Measurements from ENCODE around the gene TMEM229B.

TMEM229B gene

DNA sequence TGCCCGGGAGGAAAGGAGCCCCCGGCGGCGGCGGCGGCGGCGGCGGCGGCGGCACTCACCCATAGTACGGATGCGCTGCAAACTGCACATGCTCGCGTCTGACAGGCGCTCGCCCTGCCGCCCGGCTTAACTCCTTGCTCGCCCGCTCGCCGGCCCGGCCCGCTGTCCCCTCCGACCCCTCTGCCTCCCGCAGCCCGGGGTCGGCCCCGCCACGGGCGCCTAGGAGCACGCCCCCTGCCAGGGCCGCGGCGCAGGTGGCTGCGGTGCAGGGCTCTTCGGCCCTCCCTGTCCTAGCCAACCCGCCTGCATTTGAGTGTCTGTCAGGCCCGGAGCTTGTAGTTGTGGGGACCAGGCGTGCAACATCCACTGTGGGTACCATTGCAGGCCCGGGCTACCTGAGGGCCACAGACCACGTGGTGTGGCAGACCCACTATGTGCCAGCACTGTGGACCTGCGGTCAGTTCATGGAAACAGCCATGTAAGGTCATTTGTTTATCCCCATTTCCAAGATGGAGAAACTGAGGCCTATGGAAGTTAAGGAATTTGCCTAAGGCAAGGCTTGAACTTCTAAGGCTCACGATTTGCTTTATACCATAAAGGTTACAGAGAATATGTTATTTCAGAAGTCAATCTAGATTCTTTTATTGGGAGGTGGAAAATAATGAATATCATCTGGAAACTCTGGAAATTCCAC lies 27.0 kb upstream of the TMEM229B start:
- peak; percentile 53 for DNase-seq (ENCODE audit: insufficient read length, low spot score)

DNA sequence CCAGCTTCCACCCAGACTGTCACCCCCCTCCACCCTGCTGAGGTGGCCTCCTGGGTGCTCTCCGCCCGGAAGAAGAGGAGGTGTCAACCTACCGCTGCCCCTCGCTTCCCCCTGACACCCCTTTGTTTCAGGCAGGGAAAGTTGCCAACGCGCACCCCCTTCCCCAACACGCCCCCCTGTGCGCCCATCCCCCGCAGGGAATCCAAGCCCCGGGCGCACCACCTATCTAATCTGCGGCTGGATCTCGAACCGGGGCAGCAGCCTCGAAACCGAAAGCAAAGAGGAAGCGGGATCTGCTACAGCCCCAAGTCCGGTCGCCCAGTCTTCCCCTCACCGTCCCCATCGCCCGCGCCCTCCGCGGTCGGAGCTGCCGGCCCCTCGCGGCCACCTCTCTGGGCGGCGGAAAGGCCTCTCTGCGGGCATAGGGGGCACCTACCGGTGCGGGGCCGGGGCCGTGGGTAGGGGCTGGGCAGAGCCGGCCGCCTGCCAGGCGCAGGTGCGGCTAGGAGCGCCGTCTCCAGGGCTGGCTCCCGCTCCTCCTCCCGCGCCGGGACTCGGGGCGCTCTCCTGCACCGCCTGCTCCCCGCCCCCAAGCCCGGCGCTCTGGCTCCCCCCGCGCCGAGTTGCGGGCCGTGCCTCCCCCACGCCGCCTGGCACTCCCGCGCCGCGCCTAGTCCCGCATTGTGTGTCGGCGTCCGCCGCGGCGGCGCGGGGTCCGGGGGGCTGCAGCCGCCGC lies 26.3 kb upstream of the TMEM229B start:
- FAIRE-seq (peak; percentile 66), DNase-seq (ENCODE audit: insufficient read length, low spot score) (peak; percentile 78)

More for the DNA sequence above, 27.0 kb upstream of the TMEM229B start:
- no peak for FAIRE-seq

DNA sequence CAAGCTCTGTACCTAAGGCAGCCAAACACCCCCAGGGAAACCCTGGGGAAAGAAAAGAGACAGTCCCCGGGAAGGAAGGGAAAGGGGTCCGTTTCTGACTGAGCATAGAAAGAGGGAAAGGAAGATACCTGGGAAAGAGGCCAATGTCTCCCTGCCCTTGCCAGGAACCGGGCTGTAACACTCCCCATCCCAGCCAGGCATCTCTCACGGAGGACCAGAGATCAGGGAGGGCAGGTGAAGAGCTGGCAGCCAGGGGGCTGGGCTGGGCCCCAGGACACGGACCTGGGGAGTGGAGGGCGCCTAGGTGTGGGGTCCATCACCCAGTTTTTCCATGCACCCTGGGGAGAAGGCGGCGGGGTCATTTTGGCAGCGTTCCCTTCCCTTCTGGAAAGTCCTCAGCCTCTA lies 25.7 kb upstream of the TMEM229B start:
- DNase-seq (ENCODE audit: insufficient read length, low spot score) (no peak), FAIRE-seq (no peak)

DNA sequence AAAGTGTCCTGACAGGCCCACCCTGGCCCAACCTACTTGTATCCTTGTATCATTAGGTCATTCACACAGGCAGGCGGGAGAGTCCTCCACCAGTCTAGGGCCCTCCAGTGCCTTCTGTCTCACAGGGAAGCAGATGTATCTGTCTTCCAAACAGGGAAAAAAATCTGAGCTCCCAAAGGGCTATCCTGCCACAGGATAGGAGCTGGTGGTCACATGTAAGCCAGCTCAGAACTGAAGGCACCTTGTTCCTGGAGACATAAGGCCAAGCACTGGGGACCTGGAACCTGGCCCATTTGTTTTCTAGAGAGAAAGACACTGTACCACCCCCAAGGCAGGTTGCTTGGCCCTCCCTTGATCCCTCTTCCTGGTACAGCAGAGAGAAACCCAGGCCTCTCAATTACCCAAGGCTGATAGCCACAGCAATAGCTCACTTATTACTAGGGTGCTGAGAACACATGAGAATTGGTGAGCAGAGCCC lies 25.1 kb upstream of the TMEM229B start:
- FAIRE-seq (peak; percentile 78), DNase-seq (ENCODE audit: insufficient read length, low spot score) (peak; percentile 45)

DNA sequence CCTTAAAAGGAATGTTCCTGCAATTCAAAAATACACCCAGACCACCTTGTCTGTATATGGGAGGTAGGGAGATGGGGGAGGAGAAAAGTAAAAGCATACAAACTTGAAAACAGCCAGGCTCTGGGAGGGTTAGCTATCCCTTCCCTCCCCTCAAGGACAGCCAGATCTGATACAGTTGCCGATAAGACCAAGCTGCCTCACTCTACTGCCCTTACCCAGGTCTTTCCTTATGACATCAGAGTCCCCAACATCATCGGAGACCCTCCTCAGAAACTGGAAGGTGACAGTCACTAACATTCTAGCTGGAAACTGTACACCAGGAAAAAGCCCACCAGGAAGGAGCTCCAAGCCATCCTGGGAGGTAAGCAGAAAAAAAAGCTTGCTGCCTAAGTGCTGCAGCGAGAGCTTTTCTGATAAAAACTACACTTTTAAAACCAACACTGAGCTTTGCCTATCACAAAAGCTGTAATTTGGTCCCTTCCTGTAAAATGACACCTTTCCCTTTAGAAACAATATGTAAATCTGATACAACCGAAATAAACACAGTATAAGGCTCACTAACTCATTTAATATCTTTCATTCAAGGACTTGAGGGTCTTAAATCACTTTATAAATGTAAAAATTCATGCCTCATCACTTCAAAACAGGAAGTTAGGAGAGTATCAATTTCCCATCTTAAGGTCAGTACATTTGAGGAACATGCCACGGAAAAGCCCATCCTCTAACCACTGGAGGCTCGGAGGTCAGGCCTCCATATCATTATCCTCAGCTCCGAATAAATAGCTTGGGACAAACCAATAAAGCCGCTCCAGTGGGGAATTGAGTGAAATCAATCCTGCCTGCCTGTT lies 24.2 kb upstream of the TMEM229B start:
- FAIRE-seq = peak; percentile 4
- DNase-seq (ENCODE audit: insufficient read length, low spot score) = no peak

DNA sequence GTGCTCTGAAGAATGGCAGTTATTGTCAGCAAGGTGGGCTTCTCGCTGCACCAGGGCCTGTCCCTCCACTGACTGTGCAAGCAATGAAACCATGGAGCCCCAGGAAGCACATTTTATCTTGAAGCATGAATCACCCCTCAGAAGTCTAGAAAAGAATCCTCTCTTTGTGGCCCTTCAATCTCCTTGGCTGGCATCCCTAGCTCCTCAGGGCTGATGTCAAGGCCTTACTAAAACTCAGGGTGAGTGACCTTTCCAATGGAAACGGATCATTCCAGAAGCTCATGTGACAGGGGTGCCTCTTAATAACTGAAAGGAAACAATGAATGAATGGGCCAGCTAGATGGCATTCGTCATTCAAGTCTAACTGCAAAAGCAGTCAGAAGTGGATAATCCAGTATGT lies 22.3 kb upstream of the TMEM229B start:
- no peak for DNase-seq (ENCODE audit: insufficient read length, low spot score)
- no peak for FAIRE-seq

DNA sequence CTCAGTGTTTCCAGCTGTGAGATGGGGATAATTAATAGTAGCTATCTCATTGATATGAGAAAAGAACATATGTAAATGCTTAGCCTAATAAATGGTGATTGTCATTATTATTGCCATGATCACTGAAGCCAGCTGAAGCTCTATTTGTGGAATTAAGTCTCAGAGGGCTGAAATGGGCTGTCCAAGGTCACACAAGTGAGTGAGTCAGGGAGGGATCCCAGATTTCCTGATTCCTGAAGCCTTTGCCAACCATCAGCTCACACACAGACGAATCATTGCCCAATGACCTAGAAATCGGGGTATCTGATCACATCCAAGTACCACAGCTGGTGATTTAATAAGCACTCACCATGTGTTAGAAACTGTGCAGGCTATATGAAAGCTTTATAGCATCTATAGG lies 21.6 kb upstream of the TMEM229B start:
- DNase-seq (ENCODE audit: insufficient read length, low spot score) (no peak), FAIRE-seq (no peak)

DNA sequence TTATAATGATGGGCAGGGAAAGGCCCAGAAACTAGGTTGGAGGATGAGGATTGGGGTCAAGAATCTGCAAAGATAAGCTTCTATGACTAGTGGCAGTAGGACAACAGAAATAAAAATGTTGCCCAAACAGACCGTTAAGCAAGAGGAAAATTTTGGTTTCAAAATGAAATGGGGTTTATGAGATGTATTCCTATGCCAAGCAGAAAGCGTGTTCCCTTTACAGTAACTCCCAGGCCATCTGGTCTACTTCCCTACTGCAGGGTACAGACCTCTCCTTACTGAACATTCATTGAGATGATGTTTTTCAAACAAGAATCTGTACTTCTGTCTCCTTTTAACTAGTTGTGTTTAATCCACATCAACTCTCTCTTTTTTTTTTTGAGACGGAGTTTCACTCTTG lies 20.4 kb upstream of the TMEM229B start:
- FAIRE-seq (no peak), DNase-seq (ENCODE audit: insufficient read length, low spot score) (no peak)

DNA sequence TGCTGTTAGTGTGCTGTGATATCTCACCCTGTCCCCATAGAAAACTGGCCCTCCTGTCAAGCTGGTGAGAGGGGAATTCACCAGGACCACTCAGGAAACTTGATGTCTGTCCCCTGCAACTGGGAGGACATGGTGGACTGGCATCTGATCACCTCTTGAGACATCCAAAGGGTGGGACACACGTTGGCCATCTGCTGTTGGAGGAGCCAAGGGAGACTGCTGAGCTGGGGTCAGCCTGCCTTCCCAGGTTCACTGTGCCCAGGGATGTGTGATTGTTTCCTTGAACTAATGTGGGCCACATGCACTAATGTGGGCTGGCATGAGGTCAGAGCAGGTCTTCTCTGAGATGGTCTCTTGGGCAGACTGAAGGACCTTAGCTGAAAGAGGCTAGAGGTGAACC lies 16.7 kb upstream of the TMEM229B start:
- DNase-seq (ENCODE audit: insufficient read length, low spot score) (no peak), FAIRE-seq (no peak)

DNA sequence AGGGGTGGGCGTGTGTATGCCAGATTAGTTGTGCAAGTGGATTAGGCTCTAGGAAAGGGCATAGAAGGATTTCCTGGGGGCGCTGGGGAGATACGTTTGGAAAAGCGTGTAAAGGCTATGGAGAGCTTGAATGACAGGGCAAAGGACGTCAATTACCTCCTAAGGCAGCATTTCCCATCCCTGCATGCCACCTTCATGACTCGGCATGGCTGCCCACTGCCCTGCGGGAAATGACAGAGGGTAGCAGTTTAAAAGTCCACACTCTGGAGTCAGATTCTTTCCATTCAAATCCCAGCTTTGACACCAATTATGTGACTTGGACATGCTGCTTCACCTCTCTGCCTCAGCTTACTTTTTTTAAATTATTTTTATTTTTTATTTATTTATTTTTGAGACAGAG lies 14.8 kb upstream of the TMEM229B start:
- no peak for DNase-seq (ENCODE audit: insufficient read length, low spot score)
- no peak for FAIRE-seq

DNA sequence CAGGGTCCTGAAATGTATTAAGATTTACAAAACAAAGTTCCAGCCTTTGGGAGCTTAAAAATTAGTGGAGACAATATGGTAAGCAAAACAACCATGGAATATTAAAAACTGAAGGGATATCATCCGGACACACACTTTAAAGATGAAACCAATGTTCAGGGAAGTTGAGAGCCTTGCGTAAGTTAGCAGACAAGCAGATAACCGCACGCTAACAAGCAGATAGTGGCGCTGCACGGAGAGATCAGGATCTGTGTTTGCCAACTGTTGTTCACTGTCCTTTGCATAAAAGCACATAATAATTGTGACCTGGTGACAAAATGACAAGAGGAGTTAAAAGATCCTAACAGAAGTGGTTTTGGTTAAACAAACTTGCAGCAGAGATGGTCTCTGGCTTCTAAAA lies 14.3 kb upstream of the TMEM229B start:
- no peak for FAIRE-seq
- DNase-seq (ENCODE audit: insufficient read length, low spot score) = no peak

DNA sequence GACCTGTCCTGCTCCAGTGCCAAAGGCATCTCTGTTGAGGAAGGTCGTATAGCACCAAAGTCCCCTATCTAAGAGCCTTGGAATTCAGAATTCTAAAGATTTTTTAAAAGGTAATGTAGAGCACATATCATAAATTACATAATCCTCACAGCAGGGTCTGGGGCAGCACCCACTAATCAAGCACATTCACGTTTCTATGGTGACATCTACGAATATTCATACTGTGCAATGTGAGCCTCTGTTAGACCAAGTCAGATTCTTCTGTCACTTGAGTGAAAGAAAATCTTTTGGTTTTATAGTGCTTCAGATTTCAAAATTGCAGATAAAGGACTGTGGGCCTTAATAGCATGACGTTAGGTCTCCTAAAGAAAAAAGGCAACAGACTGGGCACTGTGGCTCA lies 13.1 kb upstream of the TMEM229B start:
- FAIRE-seq = no peak

DNA sequence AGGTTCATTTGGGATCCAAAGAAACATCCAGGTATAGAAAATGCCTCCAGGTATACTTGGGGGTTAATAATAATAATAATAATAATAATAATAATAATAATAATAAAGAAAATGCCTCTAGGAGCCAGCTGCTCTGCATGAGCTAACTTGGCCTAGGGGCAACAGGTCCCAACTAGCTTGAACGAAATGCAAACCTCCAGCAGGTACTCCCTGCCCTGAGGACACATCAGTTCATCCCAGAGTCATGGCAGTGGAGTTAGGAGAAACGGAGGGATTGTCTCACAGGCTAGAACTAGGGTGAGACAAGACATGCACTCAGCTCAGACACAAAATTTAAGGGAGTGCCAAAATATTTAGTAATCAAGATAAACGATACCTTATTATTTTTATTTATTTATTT lies 12.5 kb upstream of the TMEM229B start:
- no peak for FAIRE-seq
- no peak for DNase-seq (ENCODE audit: insufficient read length, low spot score)

More for the DNA sequence above, 13.1 kb upstream of the TMEM229B start:
- DNase-seq (ENCODE audit: insufficient read length, low spot score) = no peak

DNA sequence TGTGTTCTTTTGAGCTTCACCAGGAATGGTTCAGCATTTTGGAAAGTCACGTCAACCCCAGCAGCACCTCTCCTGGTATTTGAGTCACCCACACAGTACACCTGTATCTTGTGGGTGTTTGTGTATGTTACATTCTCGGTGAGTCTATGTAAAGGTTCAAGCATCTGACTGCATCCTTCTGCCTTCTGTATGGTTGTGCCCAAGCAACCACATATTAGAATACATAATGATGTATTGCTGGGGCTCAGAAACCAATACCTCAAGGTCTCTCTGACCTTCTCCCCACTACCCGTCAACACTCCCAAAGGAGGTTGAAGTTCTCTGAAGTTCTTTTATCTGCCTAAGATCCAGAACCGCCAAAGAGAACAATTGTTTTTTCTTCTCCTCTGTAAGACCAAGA lies 9.2 kb upstream of the TMEM229B start:
- DNase-seq (ENCODE audit: insufficient read length, low spot score) (no peak), FAIRE-seq (no peak)

DNA sequence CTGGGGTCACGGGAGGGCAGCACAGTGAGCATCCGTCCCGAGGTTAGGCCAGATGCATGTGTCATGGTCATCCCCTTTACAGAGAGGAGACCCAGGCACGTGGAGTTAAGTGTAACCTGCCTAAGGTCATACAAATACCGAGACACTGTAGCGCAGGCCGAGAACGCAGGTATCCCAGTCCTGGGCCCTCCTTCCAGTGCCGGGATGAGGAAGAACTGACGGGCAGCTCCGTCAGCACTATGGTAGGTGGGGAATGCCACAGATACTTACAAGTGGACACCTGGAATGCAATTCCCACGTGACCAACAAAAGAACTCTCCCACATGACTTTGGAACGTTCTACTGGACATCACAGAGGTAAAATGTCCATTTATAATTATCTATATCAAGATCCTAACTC lies 8.7 kb upstream of the TMEM229B start:
- DNase-seq (ENCODE audit: insufficient read length, low spot score) (no peak), FAIRE-seq (no peak)

DNA sequence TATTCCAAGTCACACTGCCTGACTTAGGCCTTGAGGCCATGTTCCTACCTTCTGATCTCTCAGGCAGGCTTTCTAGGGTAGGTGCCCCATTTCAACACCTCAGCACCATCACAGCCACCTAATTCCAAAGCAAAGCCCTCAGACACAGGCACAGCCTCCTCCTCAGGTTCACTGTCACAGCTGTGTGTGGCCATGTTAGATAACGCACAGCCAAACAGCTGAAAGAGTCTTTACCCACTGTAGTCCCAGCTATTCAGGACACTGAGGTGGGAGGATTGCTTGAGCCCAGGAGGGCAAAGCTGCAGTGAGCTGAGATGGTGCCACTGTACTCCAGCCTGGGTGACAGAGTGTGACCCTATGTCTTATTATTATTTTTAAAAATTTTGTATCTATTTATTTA lies 7.3 kb upstream of the TMEM229B start:
- DNase-seq (ENCODE audit: insufficient read length, low spot score) = no peak
- FAIRE-seq = no peak

DNA sequence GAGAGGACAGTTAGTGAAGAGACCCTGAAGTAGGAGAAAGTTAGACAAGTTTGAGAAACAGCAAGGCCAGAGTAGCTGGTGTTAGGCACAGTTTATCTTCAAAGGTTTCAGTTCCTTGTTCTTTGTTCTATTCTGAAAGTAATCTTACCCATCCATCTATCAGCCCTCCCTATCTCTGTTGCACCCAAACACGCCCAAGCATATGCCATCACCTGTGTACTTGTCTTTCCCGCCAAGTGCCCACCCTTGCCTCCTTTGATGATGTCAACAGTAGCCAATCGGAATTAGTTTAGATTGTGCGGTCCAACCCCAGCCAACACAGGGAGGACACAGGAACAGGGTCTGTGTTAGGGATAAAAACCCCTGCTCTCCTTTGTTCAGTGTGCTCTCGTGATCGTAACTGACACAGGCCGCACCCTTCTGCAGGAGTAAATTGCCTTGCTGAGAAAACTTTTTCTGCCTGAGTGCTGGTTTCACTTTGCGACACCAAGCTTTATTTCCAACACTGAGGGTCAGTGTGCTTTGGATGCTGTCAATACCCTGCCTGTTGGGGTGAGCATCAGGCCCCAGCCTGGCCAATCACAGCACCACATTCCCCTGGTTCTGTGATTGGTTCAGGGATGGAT lies 4.7 kb upstream of the TMEM229B start:
- peak; percentile 76 for FAIRE-seq
- peak; percentile 40 for DNase-seq (ENCODE audit: insufficient read length, low spot score)

DNA sequence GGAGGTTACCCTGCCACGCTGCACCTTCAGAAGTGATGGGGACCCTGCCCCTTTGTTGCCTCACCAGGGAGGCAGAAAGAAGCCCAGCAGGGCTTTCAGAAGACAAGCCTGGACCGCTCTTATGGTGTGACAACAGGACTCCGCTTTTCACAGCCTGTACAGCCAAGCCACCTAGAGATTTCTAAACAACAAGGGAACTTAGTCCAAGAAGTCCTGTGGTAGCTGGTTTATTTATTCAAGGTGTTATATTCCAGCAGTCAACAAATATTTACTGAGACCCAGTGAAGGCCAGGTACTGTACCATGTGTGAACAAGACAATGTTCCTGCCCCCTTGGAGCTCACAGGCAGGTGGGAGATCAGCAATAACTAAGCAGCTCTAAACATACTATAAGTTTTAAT lies 4.0 kb upstream of the TMEM229B start:
- DNase-seq (ENCODE audit: insufficient read length, low spot score) (no peak), FAIRE-seq (no peak)

DNA sequence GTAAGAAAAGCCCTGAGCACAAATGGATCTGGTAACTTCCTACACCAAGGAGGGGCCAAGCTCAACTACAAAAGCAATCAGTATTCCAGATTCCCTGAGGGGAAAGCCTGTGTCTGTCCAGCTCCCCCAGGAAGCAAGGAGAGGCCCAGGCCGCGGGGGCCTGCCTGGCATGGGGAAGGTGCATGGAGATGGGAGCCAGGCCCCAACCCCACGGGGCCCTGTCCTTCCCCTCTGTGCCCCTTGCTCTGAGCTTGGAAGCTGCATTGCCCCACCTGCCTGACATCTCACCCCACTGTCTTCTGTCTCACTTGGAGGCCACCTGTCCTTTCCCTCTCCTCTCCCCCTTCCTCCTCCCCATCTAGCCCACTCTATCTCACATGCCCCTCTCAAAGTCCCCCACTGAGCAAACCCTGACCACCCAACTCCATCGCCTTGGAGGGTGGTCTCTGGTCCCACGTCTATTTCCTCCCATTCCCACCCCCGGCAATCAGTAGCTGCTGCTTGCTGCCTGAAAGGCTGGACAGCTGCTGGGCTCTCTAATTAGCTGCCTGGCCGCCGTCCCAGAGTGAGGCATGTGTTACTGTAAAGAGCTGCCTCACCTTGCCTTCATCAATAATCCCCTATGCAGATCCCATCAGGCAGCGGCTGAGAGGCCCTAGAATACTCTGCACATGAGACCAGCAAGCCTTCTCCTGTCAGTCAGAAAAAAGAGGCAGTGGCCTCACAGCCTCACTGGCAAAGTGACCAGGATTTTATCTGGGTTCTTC lies 3.4 kb upstream of the TMEM229B start:
- FAIRE-seq (no peak), DNase-seq (ENCODE audit: insufficient read length, low spot score) (no peak)

DNA sequence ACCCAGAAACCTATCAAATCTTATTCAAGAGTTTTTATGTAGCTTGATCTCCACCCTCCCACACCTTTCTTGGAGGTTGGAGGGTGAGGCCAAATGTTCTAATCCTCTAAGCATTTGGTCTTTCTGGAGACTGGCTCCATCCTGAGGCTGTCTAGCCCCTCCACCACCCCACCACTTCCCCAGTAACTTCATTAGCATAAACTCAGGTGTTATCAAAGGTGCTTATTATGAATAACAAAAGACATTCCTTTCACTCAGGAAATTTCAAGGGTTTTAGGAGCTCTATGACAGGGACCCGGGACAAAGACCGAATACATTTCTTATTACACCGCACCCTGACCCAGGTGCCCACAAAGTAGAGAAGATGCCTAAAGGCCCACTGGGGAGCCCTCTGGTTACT lies 2.8 kb upstream of the TMEM229B start:
- FAIRE-seq (no peak), DNase-seq (ENCODE audit: insufficient read length, low spot score) (no peak)
